ENCODE measurements around the gene MRPL28.
A peak's percentile ranks its signal among the peaks of the same experiment; 100 is the strongest.
"Not testable (repeated sequence)": the region's sequence is repeated elsewhere in the genome, so short reads cannot be mapped to it uniquely, and the experiment has no call there.

Gene MRPL28

DNA sequence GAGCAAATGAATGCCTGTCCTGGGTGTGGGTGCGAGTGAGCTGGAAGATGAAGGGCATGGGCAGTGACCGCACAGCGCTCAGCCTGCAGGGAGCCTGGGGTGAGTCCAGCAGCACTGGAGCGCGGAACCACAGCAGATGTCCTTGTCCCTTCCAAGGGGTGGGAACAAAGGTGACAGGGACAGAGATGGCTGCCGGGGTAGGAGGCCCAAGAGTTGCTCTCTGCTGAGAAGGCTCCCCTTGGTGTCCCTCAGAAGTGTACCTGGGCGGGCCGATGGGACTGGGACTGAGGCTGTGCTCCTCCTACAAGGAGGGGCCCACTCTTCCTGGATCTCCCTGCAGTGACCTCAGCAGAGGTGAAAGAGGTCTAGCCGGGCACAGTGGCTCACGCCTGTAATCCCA lies 19.0 kb upstream of the MRPL28 start:
- DNase-seq, result no peak

DNA sequence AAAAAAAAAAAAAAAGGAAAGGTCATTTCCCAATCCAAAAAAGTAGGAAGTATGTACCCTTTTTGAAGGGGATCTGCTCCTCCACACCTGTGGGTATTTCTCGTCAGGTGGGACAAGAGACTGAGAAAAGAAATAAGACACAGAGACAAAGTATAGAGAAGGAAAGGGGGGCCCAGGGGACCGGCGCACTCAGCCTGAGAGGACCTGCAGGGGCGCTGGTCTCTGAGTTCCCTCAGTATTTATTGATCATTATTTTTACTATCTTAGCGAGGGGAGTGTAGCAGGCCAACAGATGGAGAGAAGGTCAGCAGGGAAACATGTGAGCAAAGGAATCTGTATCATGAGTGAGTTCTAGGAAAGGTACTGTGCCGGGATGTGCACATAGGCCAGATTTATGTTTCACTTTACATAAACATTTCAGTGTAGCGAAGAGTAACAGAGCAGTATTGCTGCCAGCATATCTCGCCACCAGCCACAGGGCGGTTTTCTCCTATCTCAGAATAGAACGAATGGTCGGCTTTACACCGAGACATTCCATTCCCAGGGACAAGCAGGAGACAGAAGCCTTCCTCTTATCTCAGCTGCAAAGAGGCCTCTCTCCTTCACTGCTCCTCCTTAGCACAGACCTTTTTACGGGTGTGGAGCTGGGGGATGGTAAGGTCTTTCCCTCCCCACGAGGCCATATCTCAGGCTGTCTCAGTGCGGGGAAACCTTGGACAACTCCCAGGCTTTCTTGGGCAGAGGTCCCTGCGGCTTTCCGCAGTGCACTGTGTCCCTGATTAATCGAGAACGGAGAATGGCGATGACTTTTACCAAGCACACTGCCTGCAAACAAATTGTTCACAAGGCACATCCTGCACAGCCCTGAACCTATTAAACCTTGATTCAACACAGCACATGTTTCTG lies 17.7 kb upstream of the MRPL28 start:
- DNase-seq, result not testable (repeated sequence)

DNA sequence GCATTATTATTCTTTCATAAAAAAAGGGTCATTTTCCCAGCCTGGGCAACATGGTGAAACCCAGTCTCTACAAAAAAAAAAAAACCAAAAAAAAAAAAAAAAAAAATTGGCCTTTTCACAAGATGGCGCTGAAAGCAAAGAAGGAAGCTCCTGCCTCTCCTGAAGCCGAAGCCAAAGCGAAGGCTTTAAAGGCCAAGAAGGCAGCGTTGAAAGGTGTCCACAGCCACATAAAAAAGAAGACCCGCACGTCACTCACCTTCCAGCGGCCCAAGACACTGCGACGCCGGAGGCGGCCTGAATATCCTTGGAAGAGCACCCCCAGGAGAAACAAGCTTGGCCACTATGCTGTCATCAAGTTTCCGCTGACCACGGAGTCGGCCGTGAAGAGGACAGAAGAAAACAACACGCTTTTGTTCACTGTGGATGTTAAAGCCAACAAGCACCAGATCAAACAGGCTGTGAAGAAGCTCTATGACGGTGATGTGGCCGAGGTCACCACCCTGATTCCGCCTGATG lies 16.4 kb upstream of the MRPL28 start:
- DNase-seq, result peak in 1 of 3 experiments; percentile 41

DNA sequence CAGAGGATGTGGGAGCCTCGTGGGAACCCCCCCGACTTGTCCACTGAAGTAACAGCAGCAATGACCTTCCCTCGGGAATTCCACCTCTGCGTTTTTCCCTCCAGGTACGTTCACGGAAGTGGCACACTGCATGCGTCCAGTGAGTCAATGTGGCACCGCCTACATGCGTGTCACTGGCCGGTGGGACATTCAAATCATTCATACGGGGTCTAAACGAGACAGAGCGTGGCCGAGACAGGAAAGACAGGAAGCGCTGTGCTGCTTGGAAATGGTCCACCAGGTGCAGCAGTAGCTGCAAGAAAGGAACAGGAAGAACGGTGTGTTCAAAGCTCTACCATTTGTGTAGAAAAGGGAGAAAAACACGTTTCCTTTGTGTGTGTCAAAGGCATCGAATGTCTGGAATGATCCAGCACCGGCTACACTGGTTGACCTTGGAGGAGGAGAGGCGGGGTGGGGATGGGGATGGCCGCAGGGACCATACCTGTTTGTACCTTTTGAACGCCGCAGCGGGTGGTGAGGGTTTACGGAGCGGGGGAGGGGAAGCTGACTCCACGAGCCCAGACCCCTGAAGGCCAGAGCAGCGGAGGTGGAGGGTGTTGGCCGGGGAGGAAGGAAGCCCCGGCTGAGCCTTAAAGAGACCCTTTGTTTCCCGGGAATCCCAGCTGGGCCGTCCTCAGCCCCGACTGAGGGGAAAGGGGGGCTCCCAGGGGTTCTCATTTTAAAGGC lies 13.2 kb upstream of the MRPL28 start:
- peak; percentile 50 to 74 (median 71) for DNase-seq

DNA sequence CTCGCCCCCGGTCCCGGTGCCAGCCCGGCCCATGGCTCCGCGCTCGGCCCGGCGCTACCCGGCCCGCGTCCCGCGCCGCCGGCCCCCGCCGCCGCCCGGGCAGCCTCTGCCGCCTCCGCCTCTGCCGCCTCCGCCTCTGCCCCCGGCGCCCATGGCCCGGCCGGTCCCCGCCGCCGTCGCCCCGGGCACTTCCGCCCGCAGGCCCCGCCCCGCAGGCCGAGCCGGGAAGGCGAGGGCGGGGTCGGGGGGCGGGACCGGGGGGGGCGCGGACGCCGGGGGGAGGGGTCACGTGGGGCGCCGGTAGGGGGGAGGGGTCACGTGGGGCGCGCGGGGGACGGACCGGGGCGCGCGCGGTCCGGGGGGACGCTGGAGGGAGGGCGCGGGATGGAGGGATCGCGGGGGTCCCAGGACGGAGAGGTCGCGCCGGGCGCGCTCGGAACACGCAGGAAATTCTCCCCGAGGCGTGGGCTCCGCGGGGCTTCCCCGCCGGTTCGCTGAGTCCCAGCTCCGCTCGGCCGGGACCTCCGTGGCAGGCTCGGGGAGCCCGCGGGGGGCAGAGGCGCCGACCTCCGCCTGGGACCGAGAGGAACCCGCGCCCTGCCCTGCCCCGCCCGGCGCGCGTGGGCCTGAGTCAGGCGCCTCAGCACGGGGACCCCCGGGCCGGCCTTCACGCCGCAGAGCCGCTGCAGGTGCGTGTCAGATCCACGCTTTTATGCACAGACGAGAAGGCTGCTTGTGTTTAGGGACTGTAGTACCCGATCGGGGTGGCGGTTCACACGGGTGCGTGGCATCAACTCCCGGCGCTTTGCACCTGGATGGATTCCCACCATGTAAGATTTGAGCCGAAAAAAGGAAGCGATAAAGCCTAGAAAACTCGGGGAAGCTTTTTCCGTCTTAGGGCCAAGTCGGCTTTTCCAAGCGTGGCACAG lies 11.7 kb upstream of the MRPL28 start, which contains the start of gene PGAP6:
TSS of gene PGAP6 (minus strand) at position 190 of the 929 bp plus-strand sequence. CDS start at position 33, 157 bp downstream.
- peak; percentile 59 to 89 (median 63) for DNase-seq

DNA sequence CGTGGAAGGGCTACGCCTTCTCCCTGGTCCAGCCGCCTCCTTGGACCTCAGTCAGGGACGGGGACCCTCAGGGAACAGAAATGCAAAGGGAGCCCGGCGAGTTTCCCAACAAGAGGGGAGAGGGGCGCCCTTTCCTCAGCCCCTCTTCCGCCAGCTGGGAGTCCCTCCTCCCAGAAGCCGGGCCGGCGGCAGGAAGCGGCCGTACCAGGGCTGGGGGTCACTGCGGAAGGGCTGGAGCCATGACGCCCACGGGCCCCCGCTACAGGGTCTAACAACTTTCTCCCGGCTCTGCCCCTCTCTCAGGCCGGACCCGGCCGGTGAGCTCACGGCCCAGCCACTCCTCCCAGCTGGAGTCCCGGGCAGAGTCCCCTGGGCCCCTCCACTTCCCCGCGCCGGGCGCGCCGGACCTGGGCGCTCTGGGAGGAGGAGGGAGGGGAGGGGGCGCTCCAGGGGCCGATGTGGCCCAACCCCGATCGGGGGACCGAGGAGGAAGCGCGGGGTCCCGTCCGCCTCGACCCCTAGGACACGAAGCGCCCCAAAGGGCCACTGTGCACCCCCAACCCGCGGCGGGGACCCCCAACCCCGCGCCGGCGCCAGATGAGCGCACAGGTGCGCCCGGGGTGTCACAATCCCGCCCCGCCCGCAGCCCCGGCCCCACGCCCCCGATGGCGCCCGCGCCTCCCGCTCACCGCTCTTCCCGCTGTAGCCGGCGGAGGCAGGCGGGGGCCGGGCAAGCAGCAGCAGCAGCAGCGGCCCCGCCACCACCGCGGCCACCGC lies 10.9 kb upstream of the MRPL28 start:
- DNase-seq, result peak; percentile 48 to 69 (median 50)

DNA sequence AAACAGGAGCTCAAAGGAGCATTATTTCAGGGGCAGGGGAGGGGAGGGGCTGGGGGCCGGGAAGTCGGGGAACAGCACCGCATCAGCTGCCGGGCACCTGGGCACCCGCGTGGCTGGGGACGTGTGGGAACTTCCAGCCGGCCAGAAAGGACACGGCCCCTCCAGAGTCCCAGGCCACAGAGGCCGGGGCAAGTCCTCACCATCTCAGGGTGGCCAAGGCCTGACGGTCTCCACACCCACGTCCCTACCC lies 10.3 kb upstream of the MRPL28 start:
- DNase-seq, result peak in 1 of 3 experiments; percentile 40

DNA sequence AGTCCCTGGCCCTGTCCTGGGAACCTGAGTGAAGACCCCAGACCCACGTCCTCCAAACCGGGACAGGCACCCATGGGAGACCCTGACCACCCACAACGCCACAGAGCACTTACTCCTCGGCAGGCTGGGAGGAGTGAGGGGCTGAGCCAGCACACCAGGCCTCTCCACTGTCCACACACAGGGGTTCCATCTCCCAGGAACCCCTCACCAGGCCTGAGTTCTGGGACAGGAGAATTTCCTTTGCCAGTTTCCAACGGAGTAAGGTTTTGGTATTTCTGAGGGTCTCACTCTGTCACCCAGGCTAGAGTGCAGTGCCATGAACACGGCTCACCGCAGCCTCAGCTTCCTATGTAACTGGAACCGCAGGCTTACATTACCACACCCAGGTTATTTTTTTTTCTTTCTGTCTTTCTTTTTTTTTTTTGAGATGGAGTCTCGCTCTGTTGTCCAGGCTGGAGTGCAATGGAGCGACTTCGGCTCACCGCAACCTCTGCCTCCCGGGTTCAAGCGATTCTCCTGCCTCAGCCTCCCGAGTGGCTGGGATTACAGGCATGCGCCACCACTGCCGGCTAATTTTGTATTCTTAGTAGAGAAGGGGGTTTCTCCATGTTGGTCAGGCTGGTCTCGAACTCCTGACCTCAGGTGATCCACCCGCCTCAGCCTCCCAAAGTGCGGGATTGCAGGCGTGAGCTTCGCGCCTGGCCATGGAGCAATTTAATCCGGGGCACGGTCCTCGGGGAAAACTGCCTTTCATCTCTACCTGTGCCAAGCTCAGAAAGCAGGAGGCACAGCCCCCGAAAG lies 9.8 kb upstream of the MRPL28 start:
- DNase-seq, result no peak

DNA sequence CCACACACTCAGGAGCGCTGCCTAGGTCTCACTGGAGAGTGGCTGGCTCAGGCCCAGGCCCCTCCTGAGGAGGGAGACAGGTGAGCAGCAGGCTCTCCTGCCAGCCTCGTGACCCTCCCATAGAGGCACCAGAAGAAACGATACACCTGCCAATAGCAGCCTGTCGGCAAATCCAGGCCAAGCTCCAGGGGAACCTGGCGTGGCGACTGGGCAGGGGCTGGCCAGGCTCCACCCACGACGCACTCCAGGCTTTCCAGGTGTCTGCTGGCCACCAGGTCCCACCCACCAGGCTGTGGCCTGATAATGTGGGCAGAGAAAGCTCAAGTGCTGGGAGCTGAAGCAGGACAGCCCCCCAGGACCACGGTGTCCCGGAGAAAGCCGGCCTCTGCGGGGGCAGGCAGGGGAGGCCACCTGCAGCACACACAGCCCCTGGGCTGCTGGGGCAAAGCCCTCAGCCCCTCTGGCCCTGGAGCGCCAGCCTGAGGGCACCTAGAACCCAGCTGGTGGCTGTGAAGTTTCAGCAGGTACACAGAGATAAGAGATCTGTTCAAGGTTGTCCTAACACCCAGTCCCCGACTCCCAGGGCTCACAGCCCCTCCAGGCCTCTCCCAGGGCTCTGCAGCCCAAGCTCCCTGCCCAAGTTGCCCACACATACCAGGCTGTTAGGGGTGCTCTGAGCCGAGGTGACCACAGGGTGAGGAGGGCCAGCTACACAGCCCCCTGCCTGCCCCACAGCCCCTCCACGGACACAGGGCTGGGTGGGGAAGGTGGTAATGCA lies 9.0 kb upstream of the MRPL28 start:
- DNase-seq, result peak; percentile 79 to 98 (median 88)

DNA sequence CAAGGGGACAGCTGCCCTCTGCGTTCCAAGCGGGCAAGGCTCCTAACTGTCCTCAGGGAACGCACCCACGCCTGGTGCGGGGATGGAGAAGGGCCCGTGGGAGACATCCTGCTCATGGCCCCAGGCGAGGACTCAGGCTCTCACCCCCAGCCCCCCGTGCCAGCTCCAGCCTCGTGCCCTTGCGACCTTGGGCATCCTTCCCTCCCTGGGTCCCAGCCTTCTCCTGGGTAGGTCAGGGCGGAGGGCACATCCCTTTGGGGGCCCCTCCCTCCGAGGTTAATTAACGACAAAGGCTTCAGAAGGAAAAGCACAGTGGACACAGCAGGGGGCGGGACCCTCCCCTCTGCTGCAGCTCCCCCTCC lies 8.5 kb upstream of the MRPL28 start:
- DNase-seq, result no peak

DNA sequence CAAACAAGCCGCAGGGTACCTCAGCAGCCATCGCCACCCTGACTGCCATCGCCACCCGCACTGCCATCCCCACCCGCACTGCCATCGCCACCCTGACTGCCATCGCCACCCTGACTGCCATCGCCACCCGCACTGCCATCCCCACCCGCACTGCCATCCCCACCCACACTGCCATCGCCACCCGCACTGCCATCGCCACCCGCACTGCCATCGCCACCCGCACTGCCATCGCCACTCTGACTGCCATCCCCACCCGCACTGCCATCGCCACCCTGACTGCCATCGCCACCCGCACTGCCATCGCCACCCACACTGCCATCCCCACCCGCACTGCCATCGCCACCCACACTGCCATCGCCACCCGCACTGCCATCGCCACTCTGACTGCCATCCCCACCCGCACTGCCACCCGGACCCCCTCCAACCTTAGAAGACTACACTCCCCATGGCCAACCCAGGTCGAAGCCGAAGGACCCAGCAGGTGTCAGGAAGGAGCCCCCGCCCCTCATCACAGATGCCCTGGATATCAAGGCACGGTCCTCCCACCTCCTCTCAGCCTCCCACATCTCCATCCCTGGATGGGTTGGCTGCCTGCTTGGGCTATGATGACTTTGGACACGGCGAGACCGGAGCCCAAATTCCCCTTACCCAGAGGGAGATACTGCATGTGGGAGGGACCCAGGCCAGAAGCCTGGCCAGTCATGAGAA lies 7.9 kb upstream of the MRPL28 start:
- DNase-seq, result not testable (repeated sequence)

DNA sequence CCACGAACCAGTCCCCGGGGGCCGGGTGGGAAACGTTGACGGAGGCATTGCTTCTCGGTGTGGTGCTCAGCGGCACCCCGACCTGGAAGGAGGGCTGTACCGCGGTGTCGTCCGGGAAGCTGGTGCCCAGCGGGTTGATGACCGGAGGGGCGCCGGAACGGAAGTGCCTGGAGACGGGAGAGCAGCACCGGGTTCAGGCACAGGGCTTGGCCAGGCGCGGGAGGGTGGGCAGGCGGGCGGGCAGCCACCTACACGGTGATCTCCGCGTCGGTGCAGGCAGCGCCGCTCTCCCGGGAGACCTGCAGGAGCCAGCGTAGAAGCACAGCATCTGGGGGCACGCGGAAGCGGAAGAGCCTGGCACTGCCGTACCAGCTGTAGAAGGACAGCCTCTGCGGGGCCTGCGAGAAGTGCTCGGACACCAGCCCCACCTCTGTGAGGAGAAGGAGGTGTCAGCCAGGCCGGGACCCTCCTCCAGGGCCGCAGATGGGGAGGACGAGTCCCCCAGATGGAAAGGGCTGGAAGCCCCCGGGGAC lies 7.1 kb upstream of the MRPL28 start:
- DNase-seq, result no peak

DNA sequence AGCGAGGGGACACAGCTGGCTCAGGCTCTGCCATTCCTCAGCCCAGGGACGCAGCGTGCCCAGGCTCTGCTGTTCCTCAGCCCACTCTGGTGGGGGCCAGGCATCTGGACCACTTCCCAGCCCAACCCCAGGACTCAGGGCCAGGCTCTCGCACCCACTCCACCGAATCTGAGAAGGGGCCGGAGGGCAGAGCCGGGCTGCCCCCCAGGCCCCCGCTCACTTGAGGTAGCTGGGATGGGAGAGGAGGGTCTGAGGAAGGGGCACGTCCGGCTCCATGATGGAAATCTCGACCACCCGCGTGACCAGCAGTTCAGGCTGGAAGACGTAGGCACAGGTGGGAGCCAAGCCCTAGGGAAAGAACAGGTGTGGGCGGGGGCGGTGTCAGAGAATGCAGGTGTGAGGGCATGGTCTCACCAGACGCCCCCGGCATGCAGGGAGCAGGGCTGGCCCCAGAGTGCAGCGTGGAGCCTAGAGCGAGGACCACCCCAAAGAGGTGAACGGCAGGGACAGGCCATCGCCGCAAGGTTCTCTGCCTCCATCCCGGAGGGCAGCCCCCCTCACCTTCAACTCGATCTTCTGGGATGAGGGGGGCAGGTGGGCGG lies 6.6 kb upstream of the MRPL28 start:
- DNase-seq, result no peak

DNA sequence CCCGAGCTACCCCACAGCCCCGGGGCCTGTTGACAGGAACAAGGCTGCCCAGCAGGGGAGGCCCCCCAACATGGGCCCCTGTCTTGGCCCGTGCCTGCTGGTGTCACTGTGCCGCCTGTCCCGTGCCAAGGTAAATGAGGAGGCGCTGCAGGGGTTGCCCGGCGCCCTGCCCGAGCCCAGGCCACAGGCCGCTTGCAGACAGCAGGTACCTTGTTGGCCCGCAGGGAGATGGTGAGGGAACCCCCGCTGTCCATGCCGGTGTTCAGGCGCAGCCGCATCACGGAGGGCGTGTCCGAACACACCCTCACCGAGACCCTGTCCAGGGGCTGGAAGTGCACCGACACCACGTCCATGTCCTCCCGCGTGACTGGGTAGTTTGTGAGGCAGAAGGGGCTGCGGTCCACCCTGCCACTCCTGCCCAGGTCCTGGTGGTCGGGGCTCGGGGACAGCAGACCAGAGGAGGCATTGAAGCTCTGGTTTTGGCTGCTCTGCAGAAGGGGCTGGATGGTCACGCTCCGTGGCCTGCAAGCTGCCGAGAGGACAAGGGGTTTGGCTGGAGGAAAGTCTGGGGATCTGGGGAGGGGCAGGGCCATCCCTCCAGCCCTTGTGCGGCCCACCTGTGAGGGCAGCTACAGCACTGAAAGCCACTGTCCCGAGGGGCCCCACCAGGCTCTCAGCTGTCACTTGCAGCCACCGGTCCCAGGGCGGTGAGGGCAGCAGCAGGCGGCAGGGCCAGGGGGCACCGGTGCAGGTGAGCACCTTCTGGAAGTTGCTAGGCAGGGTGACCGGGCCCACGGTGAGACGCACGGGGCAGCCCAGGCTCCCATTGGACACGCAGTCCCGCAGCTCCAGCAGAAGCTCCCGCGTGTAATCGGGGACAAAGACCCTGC lies 5.8 kb upstream of the MRPL28 start:
- DNase-seq, result no peak

DNA sequence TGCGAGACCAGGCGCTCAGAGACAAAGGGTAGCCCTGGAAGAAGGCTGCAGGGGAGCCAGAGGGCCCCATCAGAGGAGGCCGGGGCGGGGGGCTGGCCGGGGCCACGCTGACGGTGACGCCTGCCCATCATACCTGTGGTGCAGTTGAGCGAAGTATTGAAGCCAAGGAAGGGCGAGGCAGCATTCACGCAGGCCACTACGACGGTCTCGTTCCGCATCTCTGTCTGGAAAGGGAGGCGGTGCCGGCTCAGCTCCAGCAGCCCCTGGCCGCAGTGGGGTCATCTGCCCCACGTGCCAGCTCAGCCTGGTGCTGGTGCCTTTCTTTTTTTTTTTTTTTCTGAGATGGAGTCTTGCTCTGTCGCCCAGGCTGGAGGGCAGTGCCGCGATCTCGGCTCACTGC lies 4.9 kb upstream of the MRPL28 start:
- DNase-seq, result no peak

DNA sequence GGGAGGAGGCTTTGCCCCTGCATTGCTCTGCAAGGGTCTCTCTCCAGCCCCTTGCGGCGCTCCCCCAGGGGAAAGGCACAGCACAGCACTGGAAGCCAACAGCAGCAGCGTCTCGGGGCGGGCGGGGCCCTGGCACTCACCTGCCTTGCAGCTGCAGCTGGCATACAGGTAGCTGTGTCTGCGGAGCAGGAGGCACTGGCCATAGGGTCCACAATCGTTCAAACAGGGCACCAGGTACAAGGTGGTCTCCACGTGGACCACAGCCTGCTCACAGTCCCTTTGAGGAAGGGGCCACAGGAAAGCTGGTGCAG lies 4.2 kb upstream of the MRPL28 start:
- DNase-seq, result no peak

DNA sequence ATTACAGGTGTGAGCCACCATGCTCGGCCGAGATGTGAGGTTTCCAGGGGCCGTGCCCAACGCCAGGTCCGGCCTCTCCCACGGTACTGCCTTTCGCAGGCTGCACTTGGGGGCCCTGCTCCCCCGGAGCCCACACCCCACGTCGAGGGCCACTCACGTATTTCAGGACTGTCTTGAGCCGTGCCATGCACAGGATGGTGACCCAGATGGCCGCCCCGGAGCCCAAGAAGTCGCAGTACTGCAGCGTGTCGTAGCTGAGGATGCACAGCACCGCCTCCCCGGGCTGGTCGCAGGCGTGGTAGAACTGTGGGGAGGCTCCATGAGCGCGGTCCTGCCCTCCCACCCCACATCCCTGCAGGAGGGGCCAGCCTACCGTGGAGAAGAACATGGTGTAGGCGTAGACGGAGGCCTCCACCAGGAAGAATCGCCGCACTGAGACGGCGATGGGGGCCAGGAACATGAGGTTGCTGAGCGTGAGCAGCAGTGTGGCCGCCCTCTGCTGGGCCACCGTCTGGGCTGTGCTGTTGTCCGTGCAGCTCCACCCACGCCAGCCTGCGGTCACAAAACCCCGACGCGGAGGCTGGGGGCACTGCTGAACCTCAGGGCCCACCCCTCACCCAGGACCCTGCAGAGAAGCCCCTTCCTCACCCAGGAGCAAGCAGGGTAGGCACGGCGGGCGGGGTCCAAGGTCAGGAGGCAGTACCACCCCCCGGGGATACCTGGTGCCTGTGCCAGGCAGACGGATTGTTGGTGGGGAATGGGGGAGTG lies 3.7 kb upstream of the MRPL28 start:
- no peak for DNase-seq

Data from NCI-H1417 (cell line).